Measurements from ENCODE around the gene LRRC37A.
"Not testable (repeated sequence)": the region's sequence is repeated elsewhere in the genome, so short reads cannot be mapped to it uniquely, and the experiment has no call there.

The LRRC37A gene

DNA sequence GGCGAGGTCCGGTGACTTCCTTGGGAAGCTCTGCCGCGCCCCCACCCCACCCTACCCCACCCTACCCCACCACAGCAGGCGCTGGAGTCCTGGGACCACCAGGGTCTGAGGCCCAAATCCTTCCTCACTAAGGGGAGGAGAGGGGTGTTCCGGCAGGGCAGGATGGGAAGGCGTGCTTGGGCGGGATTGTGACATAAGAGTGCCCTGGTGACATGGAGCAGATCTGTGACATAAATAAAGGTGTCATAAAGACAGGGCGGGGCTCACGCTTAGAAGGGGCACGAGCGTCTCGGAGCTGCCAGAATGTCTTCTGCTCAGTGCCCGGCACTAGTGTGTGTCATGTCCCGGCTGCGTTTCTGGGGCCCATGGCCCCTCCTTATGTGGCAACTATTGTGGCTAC, at the start of gene LRRC37A:
Gene LRRC37A, plus strand, starts transcription at position 301 of the 400 bp plus-strand sequence. Its CDS starts 3 bp downstream, at position 304.
- not testable (repeated sequence) for H3K27ac ChIP-seq

DNA sequence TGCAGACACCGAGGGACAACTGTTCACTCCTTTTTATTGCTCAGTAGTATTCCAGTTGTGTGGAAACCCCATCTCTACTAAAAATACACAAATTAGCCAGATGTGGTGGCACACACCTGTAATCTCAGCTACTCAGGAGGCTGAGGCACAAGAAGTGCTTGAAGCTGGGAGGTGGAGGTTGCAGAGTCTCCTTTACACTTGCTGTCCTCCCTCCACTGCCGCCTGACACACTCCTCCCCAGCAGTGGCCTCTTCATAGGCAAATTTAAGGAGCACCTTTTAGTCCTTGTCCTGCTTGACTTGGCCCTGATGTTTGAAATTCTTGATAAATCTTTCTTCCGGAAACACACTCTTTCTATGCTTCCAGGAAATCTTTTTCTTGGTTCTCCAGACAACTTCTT, 45.8 kb upstream of the LRRC37A start:
- H3K27ac ChIP-seq: not testable (repeated sequence)

DNA sequence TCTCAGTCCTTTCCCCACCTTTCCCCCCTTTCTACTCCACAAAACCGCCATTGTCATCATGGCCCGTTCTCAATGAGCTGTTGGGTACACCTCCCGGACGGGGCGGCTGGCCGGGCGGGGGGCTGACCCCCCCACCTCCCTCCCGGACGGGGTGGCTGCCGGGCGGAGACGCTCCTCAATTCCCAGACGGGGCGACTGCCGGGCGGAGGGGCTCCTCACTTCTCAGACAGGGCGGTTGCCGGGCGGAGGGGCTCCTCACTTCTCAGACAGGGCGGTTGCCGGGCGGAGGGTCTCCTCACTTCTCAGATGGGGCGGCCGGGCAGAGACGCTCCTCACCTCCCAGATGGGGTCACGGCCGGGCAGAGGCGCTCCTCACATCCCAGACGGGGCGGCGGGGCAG, 42.1 kb upstream of the LRRC37A start:
- H3K27ac ChIP-seq: not testable (repeated sequence)

DNA sequence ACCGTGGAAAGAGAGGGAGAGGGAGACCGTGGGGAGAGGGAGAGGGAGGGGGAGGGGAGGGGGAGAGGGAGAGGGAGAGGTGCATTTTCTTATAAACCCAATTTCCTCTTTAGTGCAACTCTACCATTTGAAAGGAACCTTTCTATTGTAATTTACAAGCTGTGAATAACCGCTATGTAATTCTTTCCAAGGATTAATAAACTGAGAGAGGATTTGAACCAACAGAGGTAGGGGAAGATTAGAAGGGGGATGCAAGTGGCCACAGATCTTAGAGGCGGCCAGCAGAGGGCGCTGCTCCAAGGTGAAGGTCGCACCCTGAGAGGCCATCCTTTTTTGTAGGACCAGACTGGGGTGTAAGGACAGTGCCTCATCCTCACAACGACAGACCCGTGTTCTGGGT, 41.2 kb upstream of the LRRC37A start:
- H3K27ac ChIP-seq: not testable (repeated sequence)
- TF ChIP-seq, protein P1, sequence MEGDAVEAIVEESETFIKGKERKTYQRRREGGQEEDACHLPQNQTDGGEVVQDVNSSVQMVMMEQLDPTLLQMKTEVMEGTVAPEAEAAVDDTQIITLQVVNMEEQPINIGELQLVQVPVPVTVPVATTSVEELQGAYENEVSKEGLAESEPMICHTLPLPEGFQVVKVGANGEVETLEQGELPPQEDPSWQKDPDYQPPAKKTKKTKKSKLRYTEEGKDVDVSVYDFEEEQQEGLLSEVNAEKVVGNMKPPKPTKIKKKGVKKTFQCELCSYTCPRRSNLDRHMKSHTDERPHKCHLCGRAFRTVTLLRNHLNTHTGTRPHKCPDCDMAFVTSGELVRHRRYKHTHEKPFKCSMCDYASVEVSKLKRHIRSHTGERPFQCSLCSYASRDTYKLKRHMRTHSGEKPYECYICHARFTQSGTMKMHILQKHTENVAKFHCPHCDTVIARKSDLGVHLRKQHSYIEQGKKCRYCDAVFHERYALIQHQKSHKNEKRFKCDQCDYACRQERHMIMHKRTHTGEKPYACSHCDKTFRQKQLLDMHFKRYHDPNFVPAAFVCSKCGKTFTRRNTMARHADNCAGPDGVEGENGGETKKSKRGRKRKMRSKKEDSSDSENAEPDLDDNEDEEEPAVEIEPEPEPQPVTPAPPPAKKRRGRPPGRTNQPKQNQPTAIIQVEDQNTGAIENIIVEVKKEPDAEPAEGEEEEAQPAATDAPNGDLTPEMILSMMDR (IDR thresholded peaks at IDR 0.05): peak; percentile 60

DNA sequence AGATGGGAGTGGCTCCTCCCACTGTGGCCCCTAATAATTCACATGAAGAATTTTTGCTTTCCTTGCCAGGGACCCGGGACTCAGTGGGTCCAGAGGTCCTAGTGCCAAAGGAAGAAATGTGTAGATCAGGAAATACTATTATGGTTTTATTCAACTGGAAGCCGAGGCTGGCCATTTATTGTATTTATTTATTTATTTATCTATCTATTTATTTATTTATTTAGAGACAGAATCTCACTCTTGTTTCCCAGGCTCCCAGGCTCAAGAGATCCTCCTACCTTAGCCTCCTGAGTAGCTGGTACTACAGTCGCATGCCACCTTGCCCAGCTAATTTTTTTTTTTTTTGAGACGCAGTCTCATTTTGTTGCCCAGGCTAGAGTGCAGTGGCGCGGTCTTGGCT, 40.7 kb upstream of the LRRC37A start:
- H3K27ac ChIP-seq: not testable (repeated sequence)

DNA sequence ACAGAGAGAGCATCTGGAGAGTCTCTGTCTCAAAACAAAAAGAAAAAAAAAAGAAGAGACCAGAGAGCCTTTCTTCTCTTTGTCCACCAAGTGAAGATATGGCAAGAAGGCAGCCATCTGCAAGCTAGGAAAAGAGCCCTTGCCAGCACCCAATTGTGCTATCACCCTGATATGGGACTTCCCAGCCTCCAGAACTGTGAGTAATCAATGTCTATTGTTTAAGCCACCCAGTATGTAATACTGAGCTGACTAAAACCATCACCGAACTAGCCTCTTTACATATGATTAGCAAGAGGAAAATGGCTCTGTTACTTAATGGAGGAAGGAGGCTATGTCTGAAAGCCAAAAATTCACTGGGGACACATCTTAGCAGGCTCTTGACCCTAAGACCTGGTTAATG, 38.6 kb upstream of the LRRC37A start:
- H3K27ac ChIP-seq: not testable (repeated sequence)

DNA sequence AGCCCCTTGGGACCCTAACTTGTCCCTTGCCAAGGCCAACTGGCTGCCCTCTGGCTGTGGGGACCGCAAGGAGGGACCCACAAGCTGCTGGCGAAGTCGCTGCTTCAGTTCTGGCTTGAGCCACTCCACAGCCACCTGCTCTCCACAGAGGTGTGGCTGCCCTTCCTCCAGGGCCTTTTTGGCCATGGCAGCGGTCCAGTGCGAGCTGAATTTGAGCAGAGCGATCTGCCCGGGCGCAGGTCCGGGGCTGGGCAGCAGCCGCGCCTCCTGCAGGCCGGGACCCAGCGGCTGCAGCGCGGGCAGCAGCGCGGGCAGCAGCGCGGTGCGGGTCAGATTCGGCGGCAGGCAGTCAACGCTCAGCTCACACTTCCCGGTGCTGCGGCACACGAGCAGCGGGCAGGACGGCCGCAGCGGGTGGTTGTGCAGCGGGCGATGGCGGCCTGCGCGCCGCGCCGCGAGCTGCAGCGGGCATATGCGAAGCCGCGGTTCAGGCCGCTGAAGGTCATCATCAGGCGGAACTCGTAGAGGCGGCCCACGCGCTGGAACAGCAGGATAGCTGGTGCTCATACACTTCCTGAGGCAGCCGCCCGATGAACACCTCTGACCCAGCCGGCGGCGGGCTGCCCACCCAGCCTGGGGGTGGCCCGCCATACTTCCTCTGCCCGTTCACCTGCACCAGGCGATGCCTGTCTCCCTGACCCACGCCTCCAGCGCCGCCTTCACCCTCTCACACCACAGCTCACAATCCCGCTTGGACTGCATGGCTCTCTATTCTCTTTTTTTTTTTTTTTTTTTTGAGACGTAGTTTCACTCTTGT, 34.9 kb upstream of the LRRC37A start:
- TF ChIP-seq, protein P1 (IDR thresholded peaks at IDR 0.05): peak; percentile 26; the same call in 1 of the 2 replicates
- peak overlapping the region; percentile 32; the same call in 1 of the 2 replicates for H3K27ac ChIP-seq

DNA sequence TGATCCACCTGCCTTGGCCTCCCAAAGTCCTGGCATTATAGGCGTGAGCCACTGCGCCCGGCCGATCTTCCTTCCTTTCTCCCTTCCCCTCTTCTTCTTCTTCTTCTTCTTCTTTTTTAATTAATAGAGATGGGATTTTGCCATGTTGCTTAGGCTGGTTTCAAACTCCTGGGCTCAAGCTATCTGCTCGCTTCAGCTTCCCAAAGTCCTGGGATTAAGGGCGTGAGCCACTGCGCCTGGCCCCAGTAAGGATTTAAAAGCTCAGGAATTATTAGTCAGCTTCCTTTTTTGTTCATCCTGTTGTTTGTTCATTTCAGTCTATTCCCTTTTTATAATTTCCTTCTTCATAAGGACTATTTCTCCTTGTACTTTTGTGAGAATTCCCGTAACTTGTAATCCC, 32.7 kb upstream of the LRRC37A start:
- no peak overlapping the region for H3K27ac ChIP-seq
- TF ChIP-seq ZFX (IDR thresholded peaks at IDR 0.05; ENCODE audit: borderline replicate concordance): no peak
- TF ChIP-seq, protein P1 (IDR thresholded peaks at IDR 0.05): no peak

DNA sequence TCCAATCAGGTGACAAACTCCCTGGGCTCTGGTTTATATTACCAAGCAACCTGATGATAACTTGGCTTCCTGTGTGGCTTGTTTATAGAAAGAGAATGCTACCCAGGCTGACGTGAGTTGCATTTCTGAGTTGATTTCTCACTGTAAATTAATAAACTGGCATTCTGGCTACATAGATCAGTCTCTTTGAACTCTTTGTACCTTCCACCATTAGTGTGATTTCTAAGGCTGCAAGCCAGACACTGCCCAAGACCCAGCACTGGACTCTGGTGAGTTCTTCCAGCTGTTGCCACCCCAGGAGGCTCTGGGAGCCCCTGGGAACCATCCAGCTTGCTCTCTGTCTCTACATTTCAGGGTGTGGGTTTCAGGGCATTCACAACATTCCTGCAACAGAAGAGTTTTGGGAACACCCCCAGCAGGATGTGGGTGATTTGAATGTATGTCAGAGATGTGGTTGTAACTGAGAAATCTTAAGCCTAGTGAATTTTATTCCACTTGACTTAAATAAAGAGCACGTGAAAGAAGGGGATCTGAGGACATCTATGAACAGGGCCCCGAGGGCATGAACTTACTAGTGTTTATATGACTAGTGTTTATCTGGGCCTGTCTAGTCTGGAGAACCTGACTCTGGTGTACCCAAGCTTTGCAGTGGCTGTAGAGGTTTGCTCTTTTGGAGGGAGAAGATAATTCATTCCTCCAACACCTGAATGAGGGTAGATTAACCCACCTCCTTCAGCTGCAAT, 30.3 kb upstream of the LRRC37A start:
- no peak overlapping the region for H3K27ac ChIP-seq
- TF ChIP-seq ZFX (IDR thresholded peaks at IDR 0.05; ENCODE audit: borderline replicate concordance): no peak
- TF ChIP-seq, protein P1 (IDR thresholded peaks at IDR 0.05): no peak

DNA sequence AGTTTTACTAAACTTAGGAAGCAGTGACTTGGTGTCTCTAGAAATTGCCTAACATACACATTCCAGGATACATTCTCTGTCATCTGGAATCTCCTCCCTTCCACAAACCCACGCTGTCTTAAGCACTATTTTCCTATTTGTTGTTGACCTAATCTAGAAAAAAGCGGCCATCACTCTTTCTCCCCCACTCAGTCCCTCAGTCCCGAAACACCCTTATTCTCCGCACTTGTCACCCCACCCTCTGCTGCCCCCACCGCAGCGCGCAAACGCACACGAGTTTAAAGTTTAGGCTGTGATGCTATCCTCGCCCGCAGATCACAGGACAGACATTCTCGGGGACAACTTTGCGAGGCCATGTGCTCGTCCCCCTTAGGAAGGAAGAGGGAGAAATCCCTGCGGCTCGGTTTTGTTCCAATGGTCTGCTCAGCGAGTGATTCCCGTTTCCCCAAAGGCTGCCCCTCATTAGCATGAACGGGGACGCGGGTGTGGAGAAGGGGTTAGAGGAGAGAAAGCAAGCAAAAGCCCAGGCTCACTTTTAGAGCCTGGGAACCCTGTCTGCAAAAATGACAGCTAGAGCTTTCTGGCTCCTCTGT, 28.8 kb upstream of the LRRC37A start:
- peak overlapping the region; percentile 84 for H3K27ac ChIP-seq
